GM12878 (cell line): ENCODE results near the gene ARHGAP15. TPM values are rescaled to one million over a fixed set of nuclear protein-coding genes. Genes with fewer than 3 reads are reported as not detected.

Experiments
- ATAC-seq: fragments of 200-7000 bp; cut with Tn5 transposase; 3 replicates; pipeline ENCODE4 v1.9.1; 2020; ENCODE audit warnings: mild to moderate bottlenecking, moderate library complexity
- BruUV-seq: library from RNA; stranded (reverse); fragments of 400-500 nt; replicated peaks from 2 replicates; lab custom pipeline; 2021; lab: Mats Ljungman, UMichigan
- CTCF ChIA-PET: fragments of 300-600 bp; sonication (Branson Sonifier 250); formaldehyde crosslinking; extraction: SDS; loops from one replicate; lab custom pipeline; 2021; ENCODE audit warnings: inconsistent platforms; lab: Yijun Ruan, JAX
- POLR2A ChIA-PET: fragments of 350-600 bp; formaldehyde crosslinking; extraction: SDS; loops from one replicate; lab custom pipeline; 2021; ENCODE audit warnings: inconsistent platforms; lab: Charles Lee
- RAD21 ChIA-PET: fragments of 300-600 bp; sonication (Branson Sonifier 250); formaldehyde crosslinking; loops from one replicate; lab custom pipeline; 2023; ENCODE audit warnings: antibody characterized with exemption; ENCODE audit not compliant: unreplicated experiment; lab: Charles Lee
- SMC1A ChIA-PET: fragments of 300-600 bp; sonication (Branson Sonifier 250); formaldehyde crosslinking; loops from one replicate; lab custom pipeline; 2023; ENCODE audit not compliant: unreplicated experiment, uncharacterized antibody; lab: Charles Lee
- DNase-seq: peaks from one replicate; pipeline ENCODE4 v3.0.0-alpha.2; 2011; ENCODE audit warnings: low read depth, low spot score
- FAIRE-seq: peaks from 3 replicates; lab custom pipeline; 2011; peaks lifted over from hg19 to GRCh38; lab: Jason Lieb, UNC
- H2AFZ ChIP-seq: 2 replicates; pipeline ENCODE4 v1.6.0; 2011; ENCODE audit warnings: low read depth, low read length, control low read depth; ENCODE audit not compliant: control insufficient read depth
- H3K27ac ChIP-seq: 2 replicates; pipeline ENCODE4 v1.5.1; 2011; ENCODE audit warnings: control low read depth; ENCODE audit not compliant: control insufficient read depth, insufficient read depth
- H3K27me3 ChIP-seq, 2 experiments: replicated peaks in 1 of 2; 2 replicates each; pipeline versions ENCODE4 v1.6.0 to v1.6.1; 2011; ENCODE audit warnings: low read length in 1 of 2; ENCODE audit not compliant: control insufficient read depth in 2 of 2, insufficient read depth in 2 of 2
- H3K36me3 ChIP-seq, 2 experiments: 2 replicates each; pipeline ENCODE4 v1.5.1; 2011; ENCODE audit warnings: low read length in 1 of 2; ENCODE audit not compliant: control insufficient read depth in 2 of 2, insufficient read depth in 2 of 2
- H3K4me1 ChIP-seq: 2 replicates; pipeline ENCODE4 v1.6.1; 2011; ENCODE audit warnings: mild to moderate bottlenecking, low read length, moderate library complexity, mixed read lengths; ENCODE audit not compliant: control insufficient read depth, insufficient read depth
- H3K4me2 ChIP-seq: 2 replicates; pipeline ENCODE4 v1.6.0; 2011; ENCODE audit warnings: control low read depth; ENCODE audit not compliant: control insufficient read depth, insufficient read depth
- H3K4me3 ChIP-seq: fragments of 200-600 bp; sonication (generic); 2 replicates; pipeline ENCODE4 v1.5.1; 2016
- H3K79me2 ChIP-seq: 2 replicates; pipeline ENCODE4 v1.6.0; 2011; ENCODE audit warnings: low read length; ENCODE audit not compliant: control insufficient read depth, insufficient read depth
- H3K9ac ChIP-seq: 2 replicates; pipeline ENCODE4 v1.8.0; 2011; ENCODE audit warnings: low read length, control low read depth, mixed read lengths; ENCODE audit not compliant: control insufficient read depth, insufficient read depth
- H3K9me3 ChIP-seq: replicated peaks from 3 replicates; pipeline ENCODE4 v1.5.1; 2011; ENCODE audit warnings: mild to moderate bottlenecking, low read length; ENCODE audit not compliant: control insufficient read depth, insufficient read depth
- H4K20me1 ChIP-seq: 2 replicates; pipeline ENCODE4 v1.6.0; 2011; ENCODE audit not compliant: control insufficient read depth, insufficient read depth
- EGR1 ChIP-seq, 2 experiments: IDR thresholded peaks; 1 replicate in 1 of 2; 2 replicates in 1 of 2; pipeline ENCODE4 v1.6.1; 2011 to 2012; ENCODE audit warnings: low read depth in 2 of 2, low read length in 2 of 2, borderline replicate concordance in 1 of 2, mild to moderate bottlenecking in 1 of 2, moderate library complexity in 1 of 2
- IKZF2 ChIP-seq, 2 experiments: fragments of 450-650 bp; IDR thresholded peaks; 2 replicates each; pipeline ENCODE4 v1.6.1; 2017; ENCODE audit warnings: mild to moderate bottlenecking in 2 of 2, moderate library complexity in 2 of 2
- KAT2A ChIP-seq: conservative IDR thresholded peaks from 2 replicates; pipeline ENCODE4 v1.6.1; 2011; ENCODE audit warnings: low read depth, low read length; ENCODE audit not compliant: control insufficient read depth
- NR2C2 ChIP-seq: IDR thresholded peaks from 2 replicates; pipeline ENCODE4 v1.6.1; 2011; ENCODE audit warnings: borderline replicate concordance, low read depth; ENCODE audit not compliant: control insufficient read depth, insufficient read length
- POLR2AphosphoS2 ChIP-seq: IDR thresholded peaks from 2 replicates; pipeline ENCODE4 v1.6.1; 2011; ENCODE audit warnings: low read depth, mild to moderate bottlenecking, low read length, improper control_type of control experiment, moderate library complexity
- RELA ChIP-seq: fragments of 450-650 bp; IDR thresholded peaks from 2 replicates; pipeline ENCODE4 v1.8.0; 2014; ENCODE audit warnings: borderline replicate concordance; ENCODE audit not compliant: partially characterized antibody
- SP1 ChIP-seq: IDR thresholded peaks from one replicate; pipeline ENCODE4 v1.6.1; 2011; ENCODE audit warnings: low read depth, low read length
- SREBF2 ChIP-seq: IDR thresholded peaks from 2 replicates; pipeline ENCODE4 v1.6.1; 2012; ENCODE audit warnings: mild to moderate bottlenecking, low read length
- TARDBP ChIP-seq: IDR thresholded peaks from 2 replicates; pipeline ENCODE4 v1.6.1; 2016; ENCODE audit warnings: borderline replicate concordance
- WGBS: methylation state at CpG from one replicate; pipeline ENCODE4 v1.1.6; 2016; ENCODE audit warnings: low lambda C conversion rate; ENCODE audit not compliant: insufficient replicate concordance, insufficient coverage; ENCODE audit errors: missing lambda C conversion rate; 5-methylcytosine and 5-hydroxymethylcytosine counted together
- in situ Hi-C: fragments of 300-500 bp; cut with MboI; formaldehyde crosslinking; loops from 9 replicates; pipeline ENCODE4 v1.14.3; 2018; ENCODE audit warnings: mixed read lengths
- intact Hi-C: fragments of 100-400 bp; cut with micrococcal nuclease; formaldehyde crosslinking; loops from one replicate; pipeline ENCODE4 v1.14.2; 2022; ENCODE audit not compliant: unreplicated experiment
- polyA plus RNA-seq, 11 experiments: library from polyadenylated mRNA; depleted of rRNA in 4 of 11; unstranded in 6 of 11; stranded (reverse) in 5 of 11; fragments of >200 nt; fragmentation: Nextera tagmentation in 4 of 11; fragmentation: Illumina TruSeq in 1 of 11; extraction: Ambion mirVana in 4 of 11; extraction: Trizol in 1 of 11; gene quantifications; 1 replicate in 1 of 11; 2 replicates in 10 of 11; pipeline versions ENCODE4 v1.2.1 to v1.2.3, GENCODE V29; 2011 to 2016; ENCODE audit warnings: inconsistent platforms in 2 of 11, missing spikeins in 2 of 11, low read depth in 1 of 11
- total RNA-seq, 4 experiments: library from RNA; depleted of rRNA in 3 of 4; stranded (reverse); fragments of >200 nt in 3 of 4; fragmentation: Illumina TruSeq in 1 of 4; extraction: Trizol in 1 of 4; gene quantifications; 2 replicates each; pipeline versions ENCODE4 v1.2.1 to v1.2.3, GENCODE V29; 2013 to 2021
- TF ChIP-seq, protein P1 (sequence below): IDR thresholded peaks from 2 replicates; pipeline ENCODE4 v1.6.1; 2012; ENCODE audit warnings: low read depth, low read length, improper control_type of control experiment
- TF ChIP-seq, protein P2 (sequence below): fragments of 450-650 bp; IDR thresholded peaks from 2 replicates; pipeline ENCODE4 v1.6.1; 2018; ENCODE audit warnings: borderline replicate concordance, mild to moderate bottlenecking; ENCODE audit not compliant: partially characterized antibody
- TF ChIP-seq, protein P3 (sequence below): IDR thresholded peaks from 2 replicates; pipeline ENCODE4 v1.6.1; 2012; ENCODE audit warnings: low read depth, low read length, improper control_type of control experiment
- TF ChIP-seq, protein P4 (sequence below): IDR thresholded peaks from 2 replicates; pipeline ENCODE4 v1.6.1; 2011; ENCODE audit warnings: mild to moderate bottlenecking, low read depth, low read length, moderate library complexity; ENCODE audit not compliant: insufficient replicate concordance

The ARHGAP15 gene
- total and polyA plus RNA-seq, 10 of the 15 experiments (the other 5 are each of a cell fraction or from before 2014, with no cell fraction given), result 38.0 to 92.6 (median 66.7) TPM

DNA sequence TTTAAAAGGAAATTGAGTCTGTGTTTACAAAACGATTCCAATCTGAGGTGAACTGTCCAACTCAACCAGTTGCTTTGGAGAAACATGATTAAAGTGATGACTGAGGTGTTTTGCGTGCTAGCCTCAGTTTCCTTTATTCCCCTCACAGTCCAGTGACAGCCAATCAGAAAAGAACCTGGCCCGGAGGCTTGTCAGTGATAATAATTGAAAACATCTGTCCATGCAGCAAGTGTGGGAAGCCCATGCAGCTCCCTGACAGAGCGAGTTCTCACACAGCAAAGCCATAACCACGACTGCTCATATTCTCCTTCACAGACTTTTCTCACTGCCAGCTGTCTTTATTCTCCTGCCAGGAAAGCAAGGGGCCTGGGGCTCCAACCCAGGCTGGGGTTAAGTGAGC lies 613.4 kb downstream of the ARHGAP15 start:
- ATAC-seq, result no peak
- in situ Hi-C loops, result no loop called here

DNA sequence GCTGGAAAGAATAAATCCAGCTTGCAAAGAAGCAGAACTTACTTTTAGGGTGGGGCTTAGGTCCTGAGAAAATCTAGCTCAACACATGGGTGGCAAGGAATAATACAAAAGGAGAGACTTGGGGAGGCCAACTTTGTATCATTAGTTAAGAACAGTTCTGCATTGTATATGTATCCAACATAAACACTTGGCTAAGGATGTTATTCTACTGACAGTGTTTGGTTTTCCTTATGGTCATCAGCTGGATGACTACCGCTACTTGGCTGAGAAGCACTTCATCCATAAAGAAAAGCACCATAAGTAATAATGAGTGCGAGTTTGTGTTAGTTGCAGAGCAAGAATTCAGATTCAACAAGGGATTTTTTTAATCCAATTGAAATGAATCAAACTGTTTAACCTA lies 614.9 kb downstream of the ARHGAP15 start:
- ChIA-PET POLR2A (no interaction called here), CTCF (no interaction called here), SMC1A (interaction anchor here (0.6 to 0.8 kb wide), 2 partner anchors 54 to 245 kb away, joined by 3 to 4 read pairs; no protein-coding TSS in a partner anchor), RAD21 (no interaction called here)
- 100% methylated on average over 2 of the region's 2 CpGs for WGBS
- ATAC-seq (no peak), FAIRE-seq (no peak), DNase-seq (no peak)
- no peaks in the 10 kb centered on the region for H3K79me2 ChIP-seq
- H4K20me1 ChIP-seq, result no peaks in the 10 kb centered on the region
- H3K4me1 ChIP-seq, result no peaks in the 10 kb centered on the region
- intact Hi-C loops (no loop called here), in situ Hi-C loops (no loop called here)
- no peak overlapping the region for H3K9ac ChIP-seq
- no peaks in the 10 kb centered on the region for H3K27me3 ChIP-seq
- H3K36me3 ChIP-seq, result no peaks in the 10 kb centered on the region
- H3K27ac ChIP-seq, result no peak overlapping the region
- no peaks in the 10 kb centered on the region for H3K9me3 ChIP-seq
- no TSS peak for BruUV-seq
- H2AFZ ChIP-seq, result no peak overlapping the region
- no peak overlapping the region for H3K4me2 ChIP-seq
- H3K4me3 ChIP-seq, result no peak overlapping the region
- no peak for TF ChIP-seq IKZF2 (IDR thresholded peaks at IDR 0.05)
- TF ChIP-seq TARDBP, result no peak
- TF ChIP-seq EGR1 (IDR thresholded peaks at IDR 0.05; ENCODE audit: borderline replicate concordance in 1 of 2, low read depth in 2 of 2, low read length in 2 of 2), result no peak
- TF ChIP-seq, protein P1, sequence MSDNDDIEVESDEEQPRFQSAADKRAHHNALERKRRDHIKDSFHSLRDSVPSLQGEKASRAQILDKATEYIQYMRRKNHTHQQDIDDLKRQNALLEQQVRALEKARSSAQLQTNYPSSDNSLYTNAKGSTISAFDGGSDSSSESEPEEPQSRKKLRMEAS, result no peak
- no peak for TF ChIP-seq SREBF2
- TF ChIP-seq KAT2A, result no peak
- no peak for TF ChIP-seq NR2C2
- TF ChIP-seq RELA, result no peak
- TF ChIP-seq, protein P2, sequence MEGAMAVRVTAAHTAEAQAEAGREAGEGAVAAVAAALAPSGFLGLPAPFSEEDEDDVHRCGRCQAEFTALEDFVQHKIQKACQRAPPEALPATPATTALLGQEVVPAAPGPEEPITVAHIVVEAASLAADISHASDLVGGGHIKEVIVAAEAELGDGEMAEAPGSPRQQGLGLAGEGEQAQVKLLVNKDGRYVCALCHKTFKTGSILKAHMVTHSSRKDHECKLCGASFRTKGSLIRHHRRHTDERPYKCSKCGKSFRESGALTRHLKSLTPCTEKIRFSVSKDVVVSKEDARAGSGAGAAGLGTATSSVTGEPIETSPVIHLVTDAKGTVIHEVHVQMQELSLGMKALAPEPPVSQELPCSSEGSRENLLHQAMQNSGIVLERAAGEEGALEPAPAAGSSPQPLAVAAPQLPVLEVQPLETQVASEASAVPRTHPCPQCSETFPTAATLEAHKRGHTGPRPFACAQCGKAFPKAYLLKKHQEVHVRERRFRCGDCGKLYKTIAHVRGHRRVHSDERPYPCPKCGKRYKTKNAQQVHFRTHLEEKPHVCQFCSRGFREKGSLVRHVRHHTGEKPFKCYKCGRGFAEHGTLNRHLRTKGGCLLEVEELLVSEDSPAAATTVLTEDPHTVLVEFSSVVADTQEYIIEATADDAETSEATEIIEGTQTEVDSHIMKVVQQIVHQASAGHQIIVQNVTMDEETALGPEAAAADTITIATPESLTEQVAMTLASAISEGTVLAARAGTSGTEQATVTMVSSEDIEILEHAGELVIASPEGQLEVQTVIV, result no peak
- TF ChIP-seq, protein P3, sequence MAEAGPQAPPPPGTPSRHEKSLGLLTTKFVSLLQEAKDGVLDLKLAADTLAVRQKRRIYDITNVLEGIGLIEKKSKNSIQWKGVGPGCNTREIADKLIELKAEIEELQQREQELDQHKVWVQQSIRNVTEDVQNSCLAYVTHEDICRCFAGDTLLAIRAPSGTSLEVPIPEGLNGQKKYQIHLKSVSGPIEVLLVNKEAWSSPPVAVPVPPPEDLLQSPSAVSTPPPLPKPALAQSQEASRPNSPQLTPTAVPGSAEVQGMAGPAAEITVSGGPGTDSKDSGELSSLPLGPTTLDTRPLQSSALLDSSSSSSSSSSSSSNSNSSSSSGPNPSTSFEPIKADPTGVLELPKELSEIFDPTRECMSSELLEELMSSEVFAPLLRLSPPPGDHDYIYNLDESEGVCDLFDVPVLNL, result no peak

More for the DNA sequence above, 613.4 kb downstream of the ARHGAP15 start:
- Histone ChIP-seq H3K27ac (no peak overlapping the region), H3K9me3 (no peaks in the 10 kb centered on the region), H3K4me1 (no peaks in the 10 kb centered on the region), H3K9ac (no peak overlapping the region), H3K79me2 (no peaks in the 10 kb centered on the region), H2AFZ (no peak overlapping the region), H3K4me2 (no peak overlapping the region), H3K36me3 (no peaks in the 10 kb centered on the region), H4K20me1 (no peaks in the 10 kb centered on the region), H3K4me3 (no peak overlapping the region), H3K27me3 (no peaks in the 10 kb centered on the region)
- SMC1A ChIA-PET, result interaction anchor here (0.5 kb wide), 1 partner anchor 21 kb away, joined by 4 read pairs; no protein-coding TSS in a partner anchor
- FAIRE-seq (no peak), DNase-seq (no peak)
- RAD21 ChIA-PET, result no interaction called here
- CTCF ChIA-PET, result no interaction called here
- POLR2A ChIA-PET, result no interaction called here
- 96% methylated on average over 5 of the region's 5 CpGs for WGBS
- BruUV-seq, result no TSS peak
- intact Hi-C loops, result no loop called here
- TF ChIP-seq, protein P4, sequence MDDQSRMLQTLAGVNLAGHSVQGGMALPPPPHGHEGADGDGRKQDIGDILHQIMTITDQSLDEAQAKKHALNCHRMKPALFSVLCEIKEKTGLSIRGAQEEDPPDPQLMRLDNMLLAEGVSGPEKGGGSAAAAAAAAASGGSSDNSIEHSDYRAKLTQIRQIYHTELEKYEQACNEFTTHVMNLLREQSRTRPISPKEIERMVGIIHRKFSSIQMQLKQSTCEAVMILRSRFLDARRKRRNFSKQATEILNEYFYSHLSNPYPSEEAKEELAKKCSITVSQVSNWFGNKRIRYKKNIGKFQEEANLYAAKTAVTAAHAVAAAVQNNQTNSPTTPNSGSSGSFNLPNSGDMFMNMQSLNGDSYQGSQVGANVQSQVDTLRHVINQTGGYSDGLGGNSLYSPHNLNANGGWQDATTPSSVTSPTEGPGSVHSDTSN, result no peak
- TF ChIP-seq POLR2AphosphoS2 (no peak), SP1 (no peak)
